ACHN (cell line): ENCODE measurements around the gene CYTH2.

ENCODE experiments used
- DNase-seq: peaks from one replicate; pipeline ENCODE4 v3.0.0-alpha.2; 2015
- in situ Hi-C: cut with HindIII; loops from 2 replicates; pipeline ENCODE4 v1.10.0; 2017; ENCODE audit warnings: low sequenced_read_pairs, low pct_ligation_motif_present, low pct_unique_long_range_greater_than_20kb

CYTH2 gene, protein sequence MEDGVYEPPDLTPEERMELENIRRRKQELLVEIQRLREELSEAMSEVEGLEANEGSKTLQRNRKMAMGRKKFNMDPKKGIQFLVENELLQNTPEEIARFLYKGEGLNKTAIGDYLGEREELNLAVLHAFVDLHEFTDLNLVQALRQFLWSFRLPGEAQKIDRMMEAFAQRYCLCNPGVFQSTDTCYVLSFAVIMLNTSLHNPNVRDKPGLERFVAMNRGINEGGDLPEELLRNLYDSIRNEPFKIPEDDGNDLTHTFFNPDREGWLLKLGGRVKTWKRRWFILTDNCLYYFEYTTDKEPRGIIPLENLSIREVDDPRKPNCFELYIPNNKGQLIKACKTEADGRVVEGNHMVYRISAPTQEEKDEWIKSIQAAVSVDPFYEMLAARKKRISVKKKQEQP

DNA sequence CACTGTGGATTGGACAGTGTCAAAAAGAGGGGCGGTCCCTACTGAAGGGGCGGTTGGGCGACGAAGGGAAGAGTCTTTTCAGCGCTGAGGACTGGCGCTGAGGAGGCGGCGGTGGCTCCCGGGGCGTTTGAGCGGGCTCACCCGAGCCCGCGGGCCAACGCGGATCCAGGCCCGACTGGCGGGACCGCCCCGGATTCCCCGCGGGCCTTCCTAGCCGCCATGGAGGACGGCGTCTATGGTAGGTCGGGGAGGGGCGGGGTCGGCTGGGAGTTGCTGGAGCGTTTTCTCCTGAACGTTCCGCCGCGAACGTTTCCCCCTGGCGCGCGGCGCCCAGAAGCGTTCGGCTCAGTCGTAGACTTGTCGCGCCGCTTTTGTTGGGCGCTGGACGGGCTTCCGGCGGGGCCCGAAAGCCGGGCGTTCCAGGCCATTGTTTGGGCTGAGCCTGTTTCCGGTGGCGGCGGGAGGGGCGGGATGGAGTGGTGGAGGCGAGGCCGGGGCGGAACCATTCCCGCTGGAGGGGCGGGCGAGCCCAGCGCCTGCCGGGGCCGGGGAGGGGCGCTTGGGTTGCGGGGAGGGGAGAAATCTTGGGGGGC, at the start of gene CYTH2:
TSS of gene CYTH2 (plus strand) at position 81 of the 593 bp plus-strand sequence. CDS start at position 220, 139 bp downstream.
- DNase-seq, result peak; percentile 71
- in situ Hi-C loops, result no loop called here

DNA sequence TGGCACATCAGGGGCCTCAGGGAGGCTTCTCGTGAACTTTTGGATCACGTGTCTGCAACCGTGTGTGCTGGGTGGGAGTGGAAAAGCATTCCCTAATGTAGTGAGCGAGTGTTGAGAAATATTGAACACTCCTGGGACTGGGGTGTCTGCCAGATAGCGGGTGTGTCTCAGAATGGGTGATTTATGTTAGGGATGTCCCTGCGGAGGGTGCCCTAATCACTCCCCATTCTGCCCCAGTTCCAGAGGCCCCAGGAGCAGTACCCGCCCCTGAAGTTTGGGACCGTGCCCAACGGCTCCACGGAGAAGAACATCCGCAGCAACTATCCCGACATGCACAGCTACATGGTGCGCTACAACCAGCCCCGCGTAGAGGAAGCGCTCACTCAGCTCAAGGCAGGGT, 47.6 kb upstream of the CYTH2 start:
- in situ Hi-C loops, result no loop called here
- DNase-seq, result no peak

DNA sequence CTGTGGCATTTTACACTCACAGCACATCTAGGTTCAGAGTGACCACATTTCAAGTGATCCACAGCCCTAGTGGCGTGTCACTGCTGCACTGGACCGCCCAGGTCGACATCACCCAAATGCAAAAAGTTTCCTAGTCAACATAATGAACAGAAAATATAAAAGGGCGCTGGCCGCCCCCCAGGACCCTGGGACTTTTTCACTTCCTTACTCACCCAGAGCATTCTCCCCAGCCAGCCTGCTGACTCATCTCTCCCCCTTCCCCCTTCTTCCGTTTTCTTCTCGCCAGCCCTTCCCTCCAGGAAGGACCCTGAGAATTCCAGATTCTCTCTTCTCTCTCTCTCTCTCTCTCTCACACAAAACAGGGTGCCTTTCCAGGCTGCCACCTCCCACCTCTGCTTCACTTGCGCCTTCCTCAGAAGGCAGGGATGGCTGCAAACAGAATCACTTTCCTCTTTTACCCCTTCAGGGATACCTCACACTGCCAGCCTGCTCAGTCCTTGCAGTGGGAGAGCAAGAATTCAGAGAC, 44.4 kb upstream of the CYTH2 start:
- peak; percentile 57 for DNase-seq
- in situ Hi-C loops, result no loop called here

DNA sequence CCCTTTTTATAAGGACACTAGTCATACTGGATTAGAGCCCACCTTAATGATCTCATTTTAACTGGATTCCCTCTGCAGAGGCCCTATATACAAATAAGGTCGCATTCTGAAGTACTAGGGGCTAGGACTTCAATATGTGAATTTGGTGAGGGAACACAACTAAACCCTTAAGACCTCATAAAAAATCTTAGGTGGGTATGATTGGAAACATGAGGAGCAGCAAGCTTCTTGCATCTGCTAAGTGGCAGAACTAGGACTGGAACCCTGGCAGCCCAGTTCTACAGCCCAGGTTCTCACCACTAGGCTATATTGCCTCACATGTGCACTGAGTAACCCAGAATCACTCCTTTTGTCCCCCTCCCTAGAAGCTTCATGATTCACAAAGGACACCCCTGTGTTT, 40.5 kb upstream of the CYTH2 start:
- in situ Hi-C loops, result no loop called here
- no peak for DNase-seq

DNA sequence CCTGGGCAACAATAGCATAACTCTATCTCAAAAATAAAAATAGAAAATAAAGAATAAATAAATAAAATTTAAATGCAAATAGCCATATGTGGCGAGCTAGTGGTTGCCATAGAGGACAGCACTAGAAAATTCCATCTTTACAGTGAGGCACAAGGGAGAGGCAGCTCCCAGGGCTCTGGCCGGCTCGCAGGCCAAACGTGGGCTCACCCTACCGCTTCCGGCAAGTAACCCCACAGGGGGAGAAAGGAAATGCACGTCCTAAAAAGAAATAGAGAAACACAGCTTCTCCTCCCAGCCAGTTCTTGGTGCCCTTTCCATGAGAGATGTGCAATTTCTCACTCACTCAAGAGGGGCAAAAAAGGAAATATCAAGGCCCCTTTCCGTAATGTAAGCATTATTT, 35.8 kb upstream of the CYTH2 start:
- in situ Hi-C loops, result no loop called here
- DNase-seq, result no peak

DNA sequence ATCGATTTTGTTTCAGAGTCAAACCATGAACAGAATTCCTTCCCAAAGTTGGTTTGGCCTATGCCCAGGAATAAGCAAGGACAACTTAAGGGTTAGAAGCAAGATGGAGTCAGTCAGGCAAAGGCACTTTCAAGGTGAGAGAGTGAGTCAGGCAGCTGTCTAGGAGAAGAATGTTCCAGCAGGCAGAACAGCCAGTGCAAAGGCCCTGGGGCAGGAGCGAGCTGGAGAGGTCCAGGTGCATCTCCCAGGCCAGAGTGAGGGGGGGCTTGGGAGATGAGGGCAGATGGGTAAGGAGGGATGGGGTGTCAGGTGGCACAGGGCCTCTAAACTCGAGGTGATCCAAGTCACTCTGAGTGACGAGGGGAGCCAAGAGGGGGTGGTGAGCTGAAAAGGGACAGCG, 32.6 kb upstream of the CYTH2 start:
- DNase-seq, result no peak
- in situ Hi-C loops, result no loop called here

DNA sequence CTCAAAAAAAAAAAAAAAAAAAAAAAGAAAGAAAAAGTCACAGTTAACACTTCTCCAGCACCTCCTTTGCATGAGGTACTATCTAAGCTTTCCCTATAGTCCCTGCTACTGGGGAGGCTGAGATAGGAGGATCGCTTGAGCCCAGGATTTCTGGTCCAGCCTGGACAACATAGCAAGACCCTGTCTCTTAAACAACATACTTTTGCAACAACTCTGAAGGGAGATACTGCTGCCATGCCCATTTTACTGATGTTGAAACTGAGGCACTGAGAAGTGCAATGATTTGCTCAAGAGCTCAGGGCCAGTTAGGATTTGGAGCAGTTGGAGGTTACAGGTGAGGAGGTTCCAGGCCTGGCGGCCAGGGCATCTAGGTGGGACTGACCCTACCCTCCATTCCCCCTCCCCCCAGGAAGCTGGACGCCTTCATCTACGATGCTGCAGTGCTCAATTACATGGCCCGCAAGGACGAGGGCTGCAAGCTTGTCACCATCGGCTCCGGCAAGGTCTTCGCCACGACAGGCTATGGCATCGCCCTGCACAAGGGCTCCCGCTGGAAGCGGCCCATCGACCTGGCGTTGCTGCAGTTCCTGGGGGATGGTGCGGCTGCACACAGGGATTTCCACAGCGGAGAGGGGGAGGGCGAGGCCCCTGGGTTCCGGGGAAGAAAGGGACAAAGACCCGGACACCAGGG, 27.7 kb upstream of the CYTH2 start:
- no peak for DNase-seq
- in situ Hi-C loops, result no loop called here

DNA sequence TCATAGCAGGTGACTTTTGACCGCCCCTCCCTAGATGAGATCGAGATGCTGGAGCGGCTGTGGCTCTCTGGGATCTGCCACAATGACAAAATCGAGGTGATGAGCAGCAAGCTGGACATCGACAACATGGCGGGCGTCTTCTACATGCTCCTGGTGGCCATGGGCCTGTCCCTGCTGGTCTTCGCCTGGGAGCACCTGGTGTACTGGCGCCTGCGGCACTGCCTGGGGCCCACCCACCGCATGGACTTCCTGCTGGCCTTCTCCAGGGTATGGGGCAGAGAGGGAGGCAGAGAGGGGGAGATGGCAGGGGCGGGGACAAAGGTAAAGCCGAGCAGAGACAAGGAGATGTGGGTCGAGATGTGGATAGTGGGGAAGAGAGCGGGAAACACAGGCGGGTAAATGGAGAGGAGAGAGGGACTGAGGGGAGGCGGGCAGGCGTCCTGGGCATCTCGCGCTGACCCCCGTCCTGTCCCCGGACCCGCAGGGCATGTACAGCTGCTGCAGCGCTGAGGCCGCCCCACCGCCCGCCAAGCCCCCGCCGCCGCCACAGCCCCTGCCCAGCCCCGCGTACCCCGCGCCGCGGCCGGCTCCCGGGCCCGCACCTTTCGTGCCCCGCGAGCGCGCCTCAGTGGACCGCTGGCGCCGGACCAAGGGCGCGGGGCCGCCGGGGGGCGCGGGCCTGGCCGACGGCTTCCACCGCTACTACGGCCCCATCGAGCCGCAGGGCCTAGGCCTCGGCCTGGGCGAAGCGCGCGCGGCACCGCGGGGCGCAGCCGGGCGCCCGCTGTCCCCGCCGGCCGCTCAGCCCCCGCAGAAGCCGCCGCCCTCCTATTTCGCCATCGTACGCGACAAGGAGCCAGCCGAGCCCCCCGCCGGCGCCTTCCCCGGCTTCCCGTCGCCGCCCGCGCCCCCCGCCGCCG, 26.8 kb upstream of the CYTH2 start:
- in situ Hi-C loops, result no loop called here
- no peak for DNase-seq

DNA sequence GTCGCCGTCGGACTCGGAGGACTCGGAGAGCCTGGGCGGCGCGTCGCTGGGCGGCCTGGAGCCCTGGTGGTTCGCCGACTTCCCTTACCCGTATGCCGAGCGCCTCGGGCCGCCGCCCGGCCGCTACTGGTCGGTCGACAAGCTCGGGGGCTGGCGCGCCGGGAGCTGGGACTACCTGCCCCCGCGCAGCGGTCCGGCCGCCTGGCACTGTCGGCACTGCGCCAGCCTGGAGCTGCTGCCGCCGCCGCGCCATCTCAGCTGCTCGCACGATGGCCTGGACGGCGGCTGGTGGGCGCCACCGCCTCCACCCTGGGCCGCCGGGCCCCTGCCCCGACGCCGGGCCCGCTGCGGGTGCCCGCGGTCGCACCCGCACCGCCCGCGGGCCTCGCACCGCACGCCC, 25.9 kb upstream of the CYTH2 start:
- in situ Hi-C loops, result no loop called here
- no peak for DNase-seq

DNA sequence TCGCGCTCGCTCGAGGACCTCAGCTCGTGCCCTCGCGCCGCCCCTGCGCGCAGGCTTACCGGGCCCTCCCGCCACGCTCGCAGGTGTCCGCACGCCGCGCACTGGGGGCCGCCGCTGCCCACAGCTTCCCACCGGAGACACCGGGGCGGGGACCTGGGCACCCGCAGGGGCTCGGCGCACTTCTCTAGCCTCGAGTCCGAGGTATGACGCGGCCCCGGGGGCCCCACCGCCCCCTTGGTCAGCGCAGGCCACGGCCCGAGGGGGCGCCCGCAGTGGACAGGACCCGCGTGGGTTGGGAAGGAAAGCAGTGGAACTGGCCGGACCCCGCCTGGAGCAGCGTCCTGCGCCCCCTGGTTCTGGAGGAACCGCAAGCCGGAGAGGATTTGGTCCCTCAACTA, 25.4 kb upstream of the CYTH2 start:
- no peak for DNase-seq
- in situ Hi-C loops, result no loop called here

DNA sequence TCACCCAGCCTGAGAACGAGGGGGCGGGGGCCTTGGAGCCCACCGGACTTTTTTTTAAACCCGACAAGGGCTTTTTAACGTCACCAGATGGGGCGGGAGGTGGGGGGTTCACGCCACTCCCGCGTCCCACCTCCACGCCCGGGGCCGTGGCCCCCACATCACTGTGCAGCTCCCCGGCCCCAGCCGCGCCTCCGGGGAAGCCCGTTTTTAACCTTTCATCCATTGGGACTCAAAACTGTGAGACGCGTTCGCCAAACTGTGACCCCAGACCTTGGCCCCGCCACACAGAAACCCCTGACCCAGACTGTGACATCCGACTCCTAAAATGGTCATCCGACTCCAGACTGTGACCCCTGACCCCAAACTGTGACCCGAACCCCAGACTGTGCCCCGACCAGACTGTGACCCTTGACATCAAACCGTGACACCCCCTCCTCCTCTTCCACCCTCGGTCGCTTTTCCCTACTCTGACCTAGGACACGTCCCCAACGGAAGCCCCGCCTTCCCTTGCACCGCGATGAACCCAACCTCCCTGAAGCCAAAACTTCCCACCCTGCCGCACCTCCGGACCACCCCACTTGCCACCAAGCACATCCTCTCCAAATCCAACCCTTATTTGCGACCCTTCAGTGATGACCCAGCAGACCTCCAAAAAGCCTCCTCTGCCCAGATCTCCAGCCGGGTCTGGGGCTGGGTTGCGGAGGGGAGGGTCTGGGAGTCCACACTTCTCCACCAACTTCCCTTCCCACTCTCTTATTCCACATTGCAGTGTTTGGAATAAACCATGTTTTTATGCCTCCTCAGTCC, 24.8 kb upstream of the CYTH2 start:
- in situ Hi-C loops, result no loop called here
- DNase-seq, result no peak

DNA sequence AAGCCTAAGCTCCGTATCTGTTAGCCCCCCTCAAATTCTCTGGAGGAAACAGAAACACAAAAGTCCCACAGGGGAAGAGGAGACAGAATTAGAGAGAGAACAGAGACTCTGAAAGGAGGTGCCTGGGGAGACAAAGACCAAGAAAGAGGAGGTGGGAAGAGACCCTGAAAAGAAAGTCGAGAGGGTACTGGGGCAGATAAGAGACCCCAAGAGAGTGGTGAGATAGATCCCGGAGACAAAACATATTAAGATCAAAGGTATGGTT, 24.3 kb upstream of the CYTH2 start:
- in situ Hi-C loops, result no loop called here
- no peak for DNase-seq

DNA sequence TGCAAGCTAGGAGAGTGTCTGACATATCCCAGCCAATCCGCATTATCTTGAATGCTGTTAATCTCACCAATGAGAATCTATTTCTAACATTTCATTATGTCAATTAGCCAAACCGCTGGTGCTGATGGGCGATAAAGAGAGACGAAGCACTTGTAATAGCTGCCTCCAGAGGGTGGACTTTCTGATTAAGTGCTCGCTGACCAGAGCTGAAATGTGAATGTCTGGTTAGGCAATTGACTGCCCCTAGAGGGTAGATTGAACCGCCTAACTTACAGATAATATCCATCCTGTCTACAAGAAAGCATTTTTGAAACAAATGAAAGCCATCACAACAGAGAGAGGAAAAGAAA, 23.9 kb upstream of the CYTH2 start:
- in situ Hi-C loops, result no loop called here
- DNase-seq, result peak; percentile 82

DNA sequence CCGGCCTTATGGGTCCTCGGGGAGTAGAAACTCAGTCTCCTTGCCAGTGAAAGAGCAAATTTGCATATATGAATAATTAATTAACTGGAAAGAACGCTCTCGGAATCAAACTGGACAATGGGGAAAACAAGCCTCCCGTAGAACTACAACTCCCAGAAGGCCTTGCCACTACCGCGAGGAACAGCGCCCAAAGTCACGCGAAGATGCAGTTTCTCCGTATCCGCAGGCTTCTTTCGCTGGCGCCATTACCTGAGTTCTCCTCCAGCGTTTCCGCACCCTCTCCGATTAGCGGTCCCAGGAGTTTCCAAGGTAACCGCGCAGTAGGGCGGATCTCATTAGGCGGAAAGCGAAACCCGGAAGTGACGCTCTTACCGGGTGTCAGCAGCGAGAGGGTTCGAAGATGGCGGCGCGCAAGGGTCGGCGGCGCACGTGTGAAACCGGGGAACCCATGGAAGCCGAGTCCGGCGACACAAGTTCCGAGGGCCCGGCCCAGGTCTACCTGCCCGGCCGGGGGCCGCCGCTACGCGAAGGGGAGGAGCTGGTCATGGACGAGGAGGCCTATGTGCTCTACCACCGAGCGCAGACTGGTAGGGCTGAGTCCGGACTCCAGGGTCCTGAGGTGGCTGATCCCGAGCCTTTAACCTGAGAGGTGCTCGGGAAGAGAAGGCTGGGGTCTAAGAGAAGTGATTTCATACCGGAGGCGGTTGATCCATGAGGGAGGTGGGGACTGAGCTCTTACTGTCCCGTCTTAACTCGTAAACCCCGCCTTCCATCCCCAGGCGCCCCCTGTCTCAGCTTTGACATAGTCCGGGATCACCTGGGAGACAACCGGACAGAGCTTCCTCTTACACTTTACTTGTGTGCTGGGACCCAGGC, 23.3 kb upstream of the CYTH2 start, which contains the start of gene GRWD1:
TSS of gene GRWD1 (plus strand) at position 378 of the 876 bp plus-strand sequence. CDS start at position 401, 23 bp downstream.
- peak; percentile 97 for DNase-seq
- in situ Hi-C loops, result no loop called here

DNA sequence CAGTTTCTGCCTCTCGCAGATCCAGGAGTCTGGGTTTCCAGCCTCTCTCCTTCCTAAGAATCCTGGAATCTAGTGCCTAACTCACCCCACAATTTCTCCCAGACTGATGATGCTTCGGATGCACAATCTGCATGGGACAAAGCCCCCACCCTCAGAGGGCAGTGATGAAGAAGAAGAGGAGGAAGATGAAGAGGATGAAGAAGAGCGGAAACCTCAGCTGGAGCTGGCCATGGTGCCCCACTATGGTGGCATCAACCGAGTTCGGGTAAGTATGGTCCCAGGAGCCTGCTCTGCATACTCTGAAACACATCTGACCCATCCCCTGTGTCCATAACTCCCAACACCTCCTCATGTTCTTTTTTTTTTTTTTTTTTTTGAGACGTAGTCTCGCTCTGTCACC, 22.6 kb upstream of the CYTH2 start:
- no peak for DNase-seq
- in situ Hi-C loops, result no loop called here

DNA sequence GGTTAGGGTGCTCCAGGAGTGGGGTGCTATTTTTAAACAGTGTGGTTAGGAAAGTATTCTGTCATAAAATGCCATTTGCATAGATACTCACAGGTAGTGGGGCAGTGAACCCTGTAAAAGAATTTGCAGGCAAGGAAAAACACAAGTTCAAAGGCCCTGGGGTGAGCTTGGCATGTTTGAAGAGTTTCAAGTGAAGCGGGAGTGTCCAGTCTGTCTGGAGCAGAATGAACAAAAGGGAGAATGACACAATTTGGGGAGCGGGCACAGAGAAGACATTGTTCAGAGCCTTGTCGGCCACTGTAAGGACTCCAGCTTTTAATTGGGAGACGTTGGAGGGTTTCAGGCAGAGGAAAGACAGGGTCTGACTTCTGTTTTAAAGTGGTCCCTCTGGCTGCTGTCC, 20.6 kb upstream of the CYTH2 start:
- in situ Hi-C loops, result no loop called here
- DNase-seq, result no peak

DNA sequence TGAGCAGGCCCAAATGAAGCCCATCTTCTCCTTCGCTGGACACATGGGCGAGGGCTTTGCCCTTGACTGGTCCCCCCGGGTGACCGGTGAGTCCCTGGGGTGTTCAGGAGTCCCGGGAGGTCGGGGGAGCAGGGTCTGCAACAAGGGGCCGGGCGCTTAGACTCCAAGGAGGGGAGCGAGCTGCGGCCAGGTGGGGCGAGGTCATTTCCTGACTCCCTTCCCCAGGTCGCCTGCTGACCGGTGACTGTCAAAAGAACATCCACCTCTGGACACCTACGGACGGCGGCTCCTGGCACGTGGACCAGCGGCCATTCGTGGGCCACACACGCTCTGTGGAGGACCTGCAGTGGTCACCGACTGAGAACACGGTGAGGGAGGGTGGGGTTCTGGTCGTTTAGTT, 18.7 kb upstream of the CYTH2 start:
- no peak for DNase-seq
- in situ Hi-C loops, result no loop called here
